Nephron progenitor cell (in vitro differentiated cells): Measurements from ENCODE around the gene OR5A1.

Experiments used
- DNase-seq: peaks from one replicate; pipeline ENCODE4 v3.0.0; 2021
- H3K27ac Mint-ChIP-seq: 2 replicates; pipeline ENCODE4 v1.8.0; 2021; ENCODE audit warnings: mild to moderate bottlenecking, moderate library complexity, mixed read lengths
- H3K27me3 Mint-ChIP-seq: 2 replicates; pipeline ENCODE4 v1.8.0; 2021; ENCODE audit warnings: mild to moderate bottlenecking, low read depth, mixed read lengths; ENCODE audit not compliant: poor library complexity
- H3K36me3 Mint-ChIP-seq: 2 replicates; pipeline ENCODE4 v1.8.0; 2021; ENCODE audit warnings: low read depth, mixed read lengths
- H3K4me1 Mint-ChIP-seq: 2 replicates; pipeline ENCODE4 v1.8.0; 2021; ENCODE audit warnings: mixed read lengths
- H3K4me3 Mint-ChIP-seq: 2 replicates; pipeline ENCODE4 v1.8.0; 2021; ENCODE audit warnings: mild to moderate bottlenecking, moderate library complexity, mixed read lengths
- H3K9me3 Mint-ChIP-seq: 2 replicates; pipeline ENCODE4 v1.8.0; 2021; ENCODE audit warnings: mild to moderate bottlenecking, moderate library complexity, mixed read lengths
- CTCF ChIP-seq: fragments of 200-600 bp; sonication (generic); IDR thresholded peaks from 2 replicates; pipeline ENCODE4 v1.5.0; 2021; ENCODE audit warnings: antibody characterized with exemption

Gene OR5A1

GRCh38 chr11:59480359-59480758 lies 44.1 kb downstream of the OR5A1 start:
- Mint-ChIP-seq H3K36me3 (no peaks in the 10 kb centered on the region), H3K4me1 (no peaks in the 10 kb centered on the region), H3K4me3 (no peak overlapping the region), H3K27ac (no peak overlapping the region), H3K9me3 (no peaks in the 10 kb centered on the region), H3K27me3 (no peaks in the 10 kb centered on the region)
- no peak for TF ChIP-seq CTCF
- no peak for DNase-seq
